Activated CD8-positive, alpha-beta T cell treated with anti-CD3 and anti-CD28 coated beads for 36 hours (primary cell): ENCODE measurements around the gene BLMH. TPM values are rescaled to one million over a fixed set of nuclear protein-coding genes. Genes with fewer than 3 reads are reported as not detected.

Source experiments
- ATAC-seq: fragments of 200-7000 bp; cut with Tn5 transposase; one replicate; pipeline ENCODE4 v1.10.0; 2021; ENCODE audit warnings: mild to moderate bottlenecking, moderate library complexity
- CTCF ChIA-PET: fragments of 350-600 bp; sonication (Branson Sonifier 250); formaldehyde crosslinking; loops from one replicate; lab custom pipeline; 2021; ENCODE audit warnings: antibody characterized with exemption; lab: Charles Lee
- POLR2A ChIA-PET: fragments of 350-600 bp; sonication (Branson Sonifier 250); formaldehyde crosslinking; loops from one replicate; lab custom pipeline; 2021; ENCODE audit warnings: antibody characterized with exemption; lab: Charles Lee
- DNase-seq: peaks from one replicate; pipeline ENCODE4 v3.0.0-alpha.2; 2020
- H3K27ac Mint-ChIP-seq: one replicate; pipeline ENCODE4 v1.8.0; 2021; ENCODE audit warnings: mild to moderate bottlenecking, mixed read lengths
- H3K27me3 Mint-ChIP-seq: one replicate; pipeline ENCODE4 v1.8.0; 2021; ENCODE audit warnings: mixed read lengths
- H3K36me3 Mint-ChIP-seq: one replicate; pipeline ENCODE4 v1.8.0; 2021; ENCODE audit warnings: low read depth, mixed read lengths
- H3K4me1 Mint-ChIP-seq: one replicate; pipeline ENCODE4 v1.8.0; 2021; ENCODE audit warnings: low read depth, mixed read lengths
- H3K4me3 Mint-ChIP-seq: one replicate; pipeline ENCODE4 v1.8.0; 2021; ENCODE audit warnings: mild to moderate bottlenecking, moderate library complexity, mixed read lengths
- H3K9me3 Mint-ChIP-seq: one replicate; pipeline ENCODE4 v1.8.0; 2021; ENCODE audit warnings: mixed read lengths
- intact Hi-C: fragments of 100-400 bp; cut with micrococcal nuclease; formaldehyde crosslinking; loops from one replicate; pipeline ENCODE4 v1.10.0; 2022
- total RNA-seq, 2 experiments: library from RNA; stranded (reverse); gene quantifications; one replicate each; pipeline ENCODE4 v1.2.3, GENCODE V29; 2021
- TF ChIP-seq, protein P1 (sequence below): fragments of 200-600 bp; IDR thresholded peaks from one replicate; pipeline ENCODE4 v1.8.0; 2022; ENCODE audit warnings: antibody characterized with exemption, mild to moderate bottlenecking

BLMH gene
- total RNA-seq, 2 experiments from 2014 or later = 75.9 to 78.6 TPM

DNA sequence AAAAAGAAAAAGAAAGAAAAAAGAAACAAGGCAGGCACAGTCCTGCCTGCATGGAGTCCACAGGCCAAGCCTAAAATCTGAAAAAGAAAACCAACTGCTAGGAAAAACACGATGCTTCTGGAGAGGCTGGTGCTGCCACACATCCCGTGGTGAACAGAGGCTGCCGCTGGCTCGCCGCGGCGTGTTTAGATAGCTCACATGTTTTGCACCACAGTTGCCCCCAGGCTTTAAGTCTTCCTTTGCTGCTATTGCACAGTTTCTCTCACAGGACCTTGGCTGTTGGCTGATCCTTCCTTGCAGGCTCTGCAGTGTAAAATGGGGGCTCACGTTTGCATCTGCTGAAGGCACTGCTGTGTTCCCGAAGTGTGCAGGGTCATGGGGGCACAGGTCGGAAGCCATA lies 64.9 kb downstream of the BLMH start:
- ATAC-seq = no peak

GRCh38 chr17:30225919-30226553 lies 65.7 kb downstream of the BLMH start:
- intact Hi-C loops = no loop called here
- ATAC-seq (no peak), DNase-seq (no peak)
- Mint-ChIP-seq H3K27me3 (no peaks in the 10 kb centered on the region), H3K9me3 (no peaks in the 10 kb centered on the region), H3K27ac (no peak overlapping the region), H3K4me1 (no peaks in the 10 kb centered on the region), H3K4me3 (no peak overlapping the region), H3K36me3 (no peaks in the 10 kb centered on the region)
- ChIA-PET POLR2A (no interaction called here), CTCF (interaction anchor here (1.0 to 1.7 kb wide), 3 partner anchors 110 to 132 kb away, joined by 3 to 6 read pairs (median 5); no protein-coding TSS in a partner anchor)
- TF ChIP-seq, protein P1, sequence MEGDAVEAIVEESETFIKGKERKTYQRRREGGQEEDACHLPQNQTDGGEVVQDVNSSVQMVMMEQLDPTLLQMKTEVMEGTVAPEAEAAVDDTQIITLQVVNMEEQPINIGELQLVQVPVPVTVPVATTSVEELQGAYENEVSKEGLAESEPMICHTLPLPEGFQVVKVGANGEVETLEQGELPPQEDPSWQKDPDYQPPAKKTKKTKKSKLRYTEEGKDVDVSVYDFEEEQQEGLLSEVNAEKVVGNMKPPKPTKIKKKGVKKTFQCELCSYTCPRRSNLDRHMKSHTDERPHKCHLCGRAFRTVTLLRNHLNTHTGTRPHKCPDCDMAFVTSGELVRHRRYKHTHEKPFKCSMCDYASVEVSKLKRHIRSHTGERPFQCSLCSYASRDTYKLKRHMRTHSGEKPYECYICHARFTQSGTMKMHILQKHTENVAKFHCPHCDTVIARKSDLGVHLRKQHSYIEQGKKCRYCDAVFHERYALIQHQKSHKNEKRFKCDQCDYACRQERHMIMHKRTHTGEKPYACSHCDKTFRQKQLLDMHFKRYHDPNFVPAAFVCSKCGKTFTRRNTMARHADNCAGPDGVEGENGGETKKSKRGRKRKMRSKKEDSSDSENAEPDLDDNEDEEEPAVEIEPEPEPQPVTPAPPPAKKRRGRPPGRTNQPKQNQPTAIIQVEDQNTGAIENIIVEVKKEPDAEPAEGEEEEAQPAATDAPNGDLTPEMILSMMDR = no peak

More for the DNA sequence above, 64.9 kb downstream of the BLMH start:
- Mint-ChIP-seq H3K4me3 (no peak overlapping the region), H3K4me1 (no peaks in the 10 kb centered on the region), H3K36me3 (no peaks in the 10 kb centered on the region), H3K27me3 (peaks cover 3% of the 10 kb centered on the region), H3K27ac (no peak overlapping the region), H3K9me3 (no peaks in the 10 kb centered on the region)
- no peak for DNase-seq
- POLR2A ChIA-PET = no interaction called here
- CTCF ChIA-PET = no interaction called here
- intact Hi-C loops = no loop called here
- TF ChIP-seq, protein P1 = no peak

DNA sequence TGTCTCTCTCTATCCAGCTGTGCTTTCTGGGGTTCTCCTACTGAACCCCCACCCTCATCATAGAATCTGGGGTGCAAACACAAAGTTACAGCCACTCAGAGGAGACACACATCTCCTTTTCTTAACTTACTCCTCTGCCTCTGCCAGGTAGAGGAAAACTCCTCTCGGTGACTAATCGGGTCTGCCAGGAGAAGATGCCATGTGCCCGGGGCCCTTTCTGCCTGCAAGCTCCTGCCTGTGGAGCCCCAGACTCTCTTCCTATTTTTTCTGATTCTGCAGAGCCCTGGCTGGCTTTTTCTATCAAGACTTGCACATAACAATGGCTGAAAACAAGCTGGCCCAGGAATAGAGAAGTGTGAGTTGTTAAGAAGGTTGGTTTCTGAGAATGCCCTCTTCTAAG lies 66.6 kb downstream of the BLMH start:
- intact Hi-C loops = no loop called here
- POLR2A ChIA-PET = no interaction called here
- H3K4me3 Mint-ChIP-seq = no peak overlapping the region
- ATAC-seq = no peak
- CTCF ChIA-PET = interaction anchor here (0.9 to 1.7 kb wide), 4 partner anchors 29 to 131 kb away, joined by 3 to 6 read pairs (median 4); no protein-coding TSS in a partner anchor
- TF ChIP-seq, protein P1 = no peak
- no peaks in the 10 kb centered on the region for H3K27me3 Mint-ChIP-seq
- no peaks in the 10 kb centered on the region for H3K36me3 Mint-ChIP-seq
- H3K4me1 Mint-ChIP-seq = no peaks in the 10 kb centered on the region
- H3K9me3 Mint-ChIP-seq = no peaks in the 10 kb centered on the region
- no peak for DNase-seq
- H3K27ac Mint-ChIP-seq = no peak overlapping the region

- DNase-seq (no peak), ATAC-seq (no peak)
- TF ChIP-seq, protein P1 = no peak
- intact Hi-C loops = no loop called here
- no peaks in the 10 kb centered on the region for H3K27me3 Mint-ChIP-seq
- POLR2A ChIA-PET = no interaction called here
- CTCF ChIA-PET = interaction anchor here (0.9 to 1.7 kb wide), 4 partner anchors 28 to 131 kb away, joined by 3 to 6 read pairs (median 3); no protein-coding TSS in a partner anchor
- no peak overlapping the region for H3K27ac Mint-ChIP-seq
- no peaks in the 10 kb centered on the region for H3K9me3 Mint-ChIP-seq
- H3K4me3 Mint-ChIP-seq = no peak overlapping the region
- no peaks in the 10 kb centered on the region for H3K36me3 Mint-ChIP-seq
- no peaks in the 10 kb centered on the region for H3K4me1 Mint-ChIP-seq
Observed at GRCh38 chr17:30224419-30224960, 67.3 kb downstream of the BLMH start.

GRCh38 chr17:30222721-30223175 lies 69.0 kb downstream of the BLMH start:
- CTCF ChIA-PET = interaction anchor here (0.8 to 1.4 kb wide), 4 partner anchors 10 to 118 kb away, joined by 3 to 4 read pairs (median 4); no protein-coding TSS in a partner anchor
- H3K27me3 Mint-ChIP-seq = no peaks in the 10 kb centered on the region
- POLR2A ChIA-PET = interaction anchor here (0.6 to 1.1 kb wide), 2 partner anchors 34 to 198 kb away, joined by 3 read pairs; no protein-coding TSS in a partner anchor
- H3K4me1 Mint-ChIP-seq = no peaks in the 10 kb centered on the region
- no peaks in the 10 kb centered on the region for H3K36me3 Mint-ChIP-seq
- H3K27ac Mint-ChIP-seq = no peak overlapping the region
- intact Hi-C loops = no loop called here
- no peaks in the 10 kb centered on the region for H3K9me3 Mint-ChIP-seq
- ATAC-seq = no peak
- DNase-seq = no peak
- TF ChIP-seq, protein P1 = no peak
- H3K4me3 Mint-ChIP-seq = no peak overlapping the region
